Activated CD4-positive, alpha-beta memory T cell treated with anti-CD3 and anti-CD28 coated beads for 36 hours (primary cell): ENCODE results near the gene MRPL51. TPM values are rescaled to one million over a fixed set of nuclear protein-coding genes. Genes with fewer than 3 reads are reported as not detected.
"Not testable (repeated sequence)": the region's sequence is repeated elsewhere in the genome, so short reads cannot be mapped to it uniquely, and the experiment has no call there.

Experiments
- CTCF ChIA-PET: fragments of 350-600 bp; sonication (Branson Sonifier 250); formaldehyde crosslinking; loops from one replicate; lab custom pipeline; 2021; ENCODE audit warnings: antibody characterized with exemption, inconsistent platforms; lab: Charles Lee
- POLR2A ChIA-PET: fragments of 350-600 bp; sonication (Branson Sonifier 250); formaldehyde crosslinking; loops from one replicate; lab custom pipeline; 2021; ENCODE audit warnings: antibody characterized with exemption; lab: Charles Lee
- DNase-seq: peaks from one replicate; pipeline ENCODE4 v3.0.0-alpha.2; 2020
- H3K27ac Mint-ChIP-seq: one replicate; pipeline ENCODE4 v1.8.0; 2021; ENCODE audit warnings: mixed read lengths
- H3K27me3 Mint-ChIP-seq: one replicate; pipeline ENCODE4 v1.8.0; 2021; ENCODE audit warnings: mixed read lengths
- H3K36me3 Mint-ChIP-seq: one replicate; pipeline ENCODE4 v1.8.0; 2021; ENCODE audit warnings: mixed read lengths
- H3K4me1 Mint-ChIP-seq: one replicate; pipeline ENCODE4 v1.8.0; 2021; ENCODE audit warnings: low read depth, mixed read lengths
- H3K4me3 Mint-ChIP-seq: one replicate; pipeline ENCODE4 v1.8.0; 2021; ENCODE audit warnings: mild to moderate bottlenecking, mixed read lengths
- H3K9me3 Mint-ChIP-seq: one replicate; pipeline ENCODE4 v1.8.0; 2021; ENCODE audit warnings: mixed read lengths
- intact Hi-C: fragments of 100-400 bp; cut with micrococcal nuclease; formaldehyde crosslinking; loops from one replicate; pipeline ENCODE4 v1.15.1; 2023
- total RNA-seq, 2 experiments: library from RNA; stranded (reverse); gene quantifications; one replicate each; pipeline ENCODE4 v1.2.3, GENCODE V29; 2021

Gene MRPL51
- total RNA-seq, 2 experiments from 2014 or later = 289 to 312 TPM

- H3K27ac Mint-ChIP-seq = no peak overlapping the region
- CTCF ChIA-PET = no interaction called here
Measured at GRCh38 chr12:6520186-6520585, 27.1 kb upstream of the MRPL51 start.

DNA sequence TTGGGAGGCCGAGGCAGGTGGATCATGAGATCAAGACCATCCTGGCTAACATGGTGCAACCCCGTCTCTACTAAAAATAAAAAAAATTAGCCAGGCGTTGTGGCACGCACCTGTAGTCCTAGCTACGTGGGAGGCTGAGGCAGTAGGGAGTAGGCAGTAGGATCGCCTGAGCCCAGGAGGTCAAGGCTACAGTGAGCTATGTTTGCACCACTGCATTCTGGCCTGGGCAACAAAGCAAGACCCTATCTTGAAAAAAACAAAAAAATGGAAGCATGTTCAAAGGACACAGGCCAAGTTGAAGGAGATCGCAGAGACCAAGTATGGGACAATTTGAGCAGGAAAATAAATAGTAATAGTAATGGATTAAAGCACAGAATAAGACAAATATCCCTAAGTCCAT is 15.0 kb upstream of the MRPL51 start:
- Mint-ChIP-seq H3K36me3 (peaks cover 40% of the 10 kb centered on the region), H3K9me3 (no peaks in the 10 kb centered on the region), H3K27ac (no peak overlapping the region), H3K4me3 (no peak overlapping the region), H3K27me3 (no peaks in the 10 kb centered on the region), H3K4me1 (peaks cover 2% of the 10 kb centered on the region)
- POLR2A ChIA-PET = interaction anchor here (1.2 kb wide), 1 partner anchor 37 kb away, joined by 3 read pairs; the partner anchor contains the start of gene VAMP1
- DNase-seq = no peak
- CTCF ChIA-PET = no interaction called here
- intact Hi-C loops = no loop called here

More at GRCh38 chr12:6520186-6520585, 27.1 kb upstream of the MRPL51 start:
- intact Hi-C loops = no loop called here
- DNase-seq = no peak
- no peaks in the 10 kb centered on the region for H3K9me3 Mint-ChIP-seq
- no peaks in the 10 kb centered on the region for H3K27me3 Mint-ChIP-seq
- peaks cover 66% of the 10 kb centered on the region for H3K36me3 Mint-ChIP-seq
- no peaks in the 10 kb centered on the region for H3K4me1 Mint-ChIP-seq
- POLR2A ChIA-PET = no interaction called here
- no peak overlapping the region for H3K4me3 Mint-ChIP-seq

DNA sequence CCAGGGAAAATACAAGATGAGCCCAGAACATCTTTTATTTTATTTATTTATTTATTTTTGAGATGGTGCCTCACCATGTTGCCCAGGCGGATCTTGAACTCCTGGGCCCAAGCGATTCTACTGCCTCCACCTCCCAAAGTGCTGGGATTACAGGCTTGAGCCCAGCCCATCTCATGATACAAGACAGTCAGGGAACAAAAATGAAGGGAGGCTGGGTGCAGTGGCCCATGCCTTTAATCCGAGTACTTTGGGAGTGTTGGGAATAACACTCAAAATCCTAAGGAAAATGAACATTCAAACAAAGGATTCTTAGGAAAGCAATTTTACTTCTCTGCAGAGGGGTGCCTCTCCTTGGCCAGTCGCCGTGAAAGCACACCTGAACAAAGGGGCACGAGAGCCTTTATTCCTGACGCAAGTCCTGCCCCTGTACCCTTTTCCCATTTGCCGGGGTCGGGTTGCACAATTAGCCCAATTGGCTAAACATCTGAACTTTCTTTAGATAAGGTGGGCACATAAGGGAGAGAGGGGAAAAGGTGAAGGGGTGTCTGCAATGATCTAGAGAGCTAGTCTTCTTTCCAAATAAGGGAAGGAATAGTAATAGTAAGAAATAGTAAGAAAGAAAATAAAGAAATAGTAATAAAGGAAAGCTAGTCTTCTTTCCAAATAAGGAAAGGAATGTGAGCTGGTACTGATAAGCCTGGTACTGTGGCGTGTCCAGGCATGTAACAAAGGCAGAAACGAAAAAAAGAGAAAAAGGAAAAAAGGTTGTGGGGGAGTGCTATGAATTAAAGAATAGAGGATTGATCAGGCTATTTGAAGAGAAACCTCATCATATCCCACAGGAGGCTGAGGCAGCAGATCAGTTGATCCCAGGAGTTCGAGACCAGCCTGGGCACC is 14.3 kb upstream of the MRPL51 start:
- no peak for DNase-seq
- intact Hi-C loops = no loop called here
- Mint-ChIP-seq H3K27me3 (no peaks in the 10 kb centered on the region), H3K4me3 (no peak overlapping the region), H3K27ac (no peak overlapping the region), H3K4me1 (peaks cover 2% of the 10 kb centered on the region), H3K9me3 (no peaks in the 10 kb centered on the region), H3K36me3 (peaks cover 33% of the 10 kb centered on the region)
- ChIA-PET POLR2A (interaction anchor here (1.2 kb wide), 1 partner anchor 37 kb away, joined by 3 read pairs; the partner anchor contains the start of gene VAMP1), CTCF (interaction anchor here (0.6 to 0.7 kb wide), 3 partner anchors 10 to 71 kb away, joined by 3 to 6 read pairs (median 3); no protein-coding TSS in a partner anchor)

DNA sequence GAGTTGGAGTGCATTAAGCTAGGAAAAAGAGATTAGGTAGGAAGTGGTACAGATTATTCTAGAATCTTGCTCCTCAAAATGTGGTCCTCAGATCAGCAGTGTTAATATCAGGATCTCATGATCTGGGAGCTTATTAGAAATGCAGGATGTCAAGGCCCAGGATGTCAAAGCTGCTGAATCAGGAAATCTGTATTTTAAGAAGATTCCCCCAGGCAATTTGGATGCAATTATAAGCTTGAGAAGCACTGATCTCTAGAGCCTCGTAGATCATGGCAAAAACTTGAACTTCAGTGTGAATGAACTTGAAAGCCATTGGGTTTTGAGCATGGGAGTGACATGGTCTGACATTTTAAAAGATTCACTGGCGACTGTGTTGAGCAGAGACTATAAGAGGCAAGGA is 7.4 kb upstream of the MRPL51 start:
- CTCF ChIA-PET = interaction anchor here (0.8 to 1.3 kb wide), 3 partner anchors 30 to 78 kb away, joined by 3 to 5 read pairs (median 3); partner anchors contain the start of gene VAMP1
- Mint-ChIP-seq H3K36me3 (peaks cover 22% of the 10 kb centered on the region), H3K9me3 (no peaks in the 10 kb centered on the region), H3K4me1 (peaks cover 17% of the 10 kb centered on the region), H3K27ac (no peak overlapping the region), H3K27me3 (no peaks in the 10 kb centered on the region), H3K4me3 (no peak overlapping the region)
- POLR2A ChIA-PET = interaction anchor here (0.8 to 1.3 kb wide), 4 partner anchors 30 to 39 kb away, joined by 3 to 5 read pairs (median 4); partner anchors contain the start of gene VAMP1
- intact Hi-C loops = no loop called here
- DNase-seq = no peak

DNA sequence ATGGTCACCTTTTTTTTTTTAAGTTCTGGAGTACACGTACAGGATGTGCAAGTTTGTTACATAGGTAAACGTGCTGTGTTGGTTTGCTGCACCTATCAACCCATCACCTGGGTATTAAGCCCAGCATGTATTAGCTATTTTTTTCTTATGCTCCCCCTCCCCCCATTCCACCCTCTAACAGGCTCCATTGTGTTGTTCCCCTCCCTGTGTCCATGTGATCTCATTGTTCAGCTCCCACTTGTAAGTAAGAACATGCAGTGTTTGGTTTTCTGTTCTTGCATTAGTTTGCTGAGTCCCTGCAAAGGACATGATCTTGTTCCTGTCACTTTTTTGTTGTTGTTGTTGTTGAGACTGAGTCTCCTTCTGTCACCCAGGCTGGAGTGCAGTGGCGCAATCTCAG is 4.2 kb upstream of the MRPL51 start:
- H3K9me3 Mint-ChIP-seq, H3K27me3 Mint-ChIP-seq, H3K4me3 Mint-ChIP-seq, DNase-seq, POLR2A ChIA-PET, intact Hi-C loops: not testable (repeated sequence)
- Mint-ChIP-seq H3K36me3 (peaks cover 32% of the 10 kb centered on the region), H3K27ac (peak overlapping the region; percentile 72), H3K4me1 (peaks cover 31% of the 10 kb centered on the region)
- CTCF ChIA-PET = interaction anchor here (0.9 to 1.4 kb wide), 3 partner anchors 31 to 56 kb away, joined by 3 to 4 read pairs (median 3); no protein-coding TSS in a partner anchor

DNA sequence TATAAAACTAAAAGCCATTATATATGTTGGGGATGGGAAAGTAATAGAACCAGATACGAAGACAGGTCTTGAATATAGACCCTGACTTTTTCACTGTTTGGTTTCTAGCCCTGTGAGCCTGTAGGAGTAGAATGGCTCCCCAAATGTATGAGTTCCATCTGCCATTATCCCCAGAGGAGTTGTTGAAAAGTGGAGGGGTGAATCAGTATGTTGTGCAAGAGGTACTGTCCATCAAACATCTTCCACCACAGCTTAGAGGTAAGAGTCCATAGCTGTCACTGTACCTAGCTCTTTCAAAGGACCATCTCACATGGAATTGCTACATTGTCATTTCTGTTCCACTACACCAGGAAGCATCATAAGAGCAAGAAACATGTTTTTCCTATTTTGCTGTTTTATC is 1.9 kb upstream of the MRPL51 start:
- Mint-ChIP-seq H3K36me3 (peaks cover 42% of the 10 kb centered on the region), H3K4me3 (peak overlapping the region; percentile 94), H3K27ac (peak overlapping the region; percentile 100), H3K9me3 (no peaks in the 10 kb centered on the region), H3K27me3 (no peaks in the 10 kb centered on the region), H3K4me1 (peaks cover 38% of the 10 kb centered on the region)
- ChIA-PET POLR2A (interaction anchor here (0.6 to 2.7 kb wide), 5 partner anchors 19 to 45 kb away, joined by 4 to 15 read pairs (median 6); partner anchors contain the start of genes GAPDH and VAMP1), CTCF (interaction anchor here (0.6 to 1.9 kb wide), 8 partner anchors 29 to 155 kb away, joined by 3 to 9 read pairs (median 4); no protein-coding TSS in a partner anchor)
- no peak for DNase-seq
- intact Hi-C loops = loop anchor here (1.0 kb wide), 1 partner anchor 72 kb away; no protein-coding TSS in a partner anchor

GRCh38 chr12:6494258-6494743 is 1.2 kb upstream of the MRPL51 start:
- Mint-ChIP-seq H3K27ac (peak overlapping the region; percentile 100), H3K27me3 (no peaks in the 10 kb centered on the region), H3K4me3 (peak overlapping the region; percentile 94), H3K36me3 (peaks cover 42% of the 10 kb centered on the region), H3K4me1 (peaks cover 38% of the 10 kb centered on the region), H3K9me3 (no peaks in the 10 kb centered on the region)
- POLR2A ChIA-PET = interaction anchor here (0.6 to 2.7 kb wide), 5 partner anchors 19 to 45 kb away, joined by 4 to 15 read pairs (median 6); partner anchors contain the start of genes GAPDH and VAMP1
- DNase-seq = no peak
- intact Hi-C loops = loop anchor here (1.0 kb wide), 1 partner anchor 71 kb away; no protein-coding TSS in a partner anchor
- CTCF ChIA-PET = interaction anchor here (1.0 to 1.9 kb wide), 7 partner anchors 29 to 70 kb away, joined by 3 to 9 read pairs (median 4); no protein-coding TSS in a partner anchor

DNA sequence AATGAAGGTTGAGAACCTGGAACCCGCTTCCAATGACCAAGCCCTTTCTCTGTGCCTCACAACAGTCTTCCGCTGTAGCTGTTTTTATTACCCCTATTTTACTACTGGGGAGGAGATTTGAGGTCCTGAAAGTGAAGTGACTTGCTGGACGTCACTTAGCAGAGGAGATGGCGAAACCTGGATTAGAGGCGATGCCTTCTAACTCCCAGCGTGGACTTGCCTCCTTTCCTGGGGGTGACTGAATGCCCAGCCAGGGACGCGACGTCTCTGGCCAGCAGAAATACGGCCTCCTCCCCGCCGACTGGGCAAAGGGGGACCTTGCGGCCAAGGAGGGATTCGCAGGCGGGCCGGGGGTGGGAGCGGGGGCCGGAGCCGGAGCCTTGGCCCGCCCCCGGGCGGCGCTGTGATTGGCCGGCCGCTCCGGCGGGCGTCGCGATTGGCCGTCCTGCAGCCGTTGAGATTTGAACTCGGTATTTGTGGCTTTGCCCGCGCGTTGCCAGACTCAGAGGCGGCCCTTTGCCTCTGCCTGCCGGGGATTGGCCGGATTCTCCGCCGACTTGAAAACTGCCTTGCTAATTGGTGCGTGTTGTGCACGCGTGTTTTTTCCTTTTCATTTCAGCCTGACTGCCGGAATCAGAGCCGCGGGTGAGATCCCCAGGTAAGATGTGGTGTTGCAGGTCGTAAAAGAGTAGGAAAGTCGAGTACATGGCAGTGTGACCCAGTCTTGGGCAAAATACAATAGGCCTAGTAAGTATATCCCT is 615 bp upstream of the MRPL51 start, which contains the start of gene NCAPD2:
NCAPD2 (plus strand) TSS at position 606 of the 761 bp plus-strand sequence. CDS start 997 bp downstream, outside the sequence.
- ChIA-PET POLR2A (interaction anchor here (0.8 to 4.2 kb wide), 15 partner anchors 8 to 259 kb away, joined by 3 to 47 read pairs (median 5); partner anchors contain the start of genes GAPDH, MLF2, TAPBPL and VAMP1), CTCF (interaction anchor here (0.6 to 2.9 kb wide), 12 partner anchors 23 to 358 kb away, joined by 3 to 11 read pairs (median 6); partner anchors contain the start of genes USP5 and VAMP1)
- Mint-ChIP-seq H3K27me3 (no peaks in the 10 kb centered on the region), H3K36me3 (peaks cover 40% of the 10 kb centered on the region), H3K9me3 (no peaks in the 10 kb centered on the region), H3K4me3 (peak within 1 kb of the TSS; percentile 94), H3K4me1 (peaks cover 38% of the 10 kb centered on the region), H3K27ac (peak within 1 kb of the TSS; percentile 100)
- intact Hi-C loops = loop anchor here (1.0 kb wide), 6 partner anchors 23 to 358 kb away; partner anchors contain the start of genes CDCA3, GAPDH, ING4 and VAMP1
- DNase-seq = peak; percentile 98

DNA sequence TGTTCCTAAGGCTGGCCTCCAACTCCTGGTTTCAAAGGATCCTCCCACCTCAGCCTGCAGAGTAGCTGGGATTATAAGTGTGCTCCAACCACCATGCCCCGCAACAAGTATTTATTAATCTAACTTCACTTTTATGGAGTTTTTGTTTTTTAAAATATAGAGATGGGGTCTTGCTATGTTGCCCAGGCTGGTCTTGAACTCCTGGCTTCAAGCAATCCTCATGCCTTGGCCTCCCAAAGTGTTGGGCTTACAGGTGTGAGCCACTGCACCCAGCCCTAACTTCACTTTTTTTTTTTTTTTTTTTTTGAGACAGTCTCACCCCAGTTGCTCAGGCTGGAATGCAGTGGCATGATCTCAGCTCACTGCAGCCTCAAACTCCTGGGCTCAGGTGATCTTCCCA is 2.4 kb downstream of the MRPL51 start:
- CTCF ChIA-PET, H3K27me3 Mint-ChIP-seq, DNase-seq, H3K9me3 Mint-ChIP-seq, intact Hi-C loops, H3K27ac Mint-ChIP-seq, H3K4me3 Mint-ChIP-seq: not testable (repeated sequence)
- POLR2A ChIA-PET = interaction anchor here (4.2 kb wide), 1 partner anchor 20 kb away, joined by 47 read pairs; the partner anchor contains the start of gene VAMP1
- Mint-ChIP-seq H3K4me1 (peaks cover 25% of the 10 kb centered on the region), H3K36me3 (peaks cover 24% of the 10 kb centered on the region)

GRCh38 chr12:6489449-6489848 is 3.6 kb downstream of the MRPL51 start:
- peaks cover 14% of the 10 kb centered on the region for H3K36me3 Mint-ChIP-seq
- no peak overlapping the region for H3K4me3 Mint-ChIP-seq
- no peaks in the 10 kb centered on the region for H3K9me3 Mint-ChIP-seq
- H3K27ac Mint-ChIP-seq = no peak overlapping the region
- ChIA-PET POLR2A (no interaction called here), CTCF (no interaction called here)
- H3K27me3 Mint-ChIP-seq = no peaks in the 10 kb centered on the region
- no peak for DNase-seq
- peaks cover 12% of the 10 kb centered on the region for H3K4me1 Mint-ChIP-seq
- intact Hi-C loops = no loop called here

DNA sequence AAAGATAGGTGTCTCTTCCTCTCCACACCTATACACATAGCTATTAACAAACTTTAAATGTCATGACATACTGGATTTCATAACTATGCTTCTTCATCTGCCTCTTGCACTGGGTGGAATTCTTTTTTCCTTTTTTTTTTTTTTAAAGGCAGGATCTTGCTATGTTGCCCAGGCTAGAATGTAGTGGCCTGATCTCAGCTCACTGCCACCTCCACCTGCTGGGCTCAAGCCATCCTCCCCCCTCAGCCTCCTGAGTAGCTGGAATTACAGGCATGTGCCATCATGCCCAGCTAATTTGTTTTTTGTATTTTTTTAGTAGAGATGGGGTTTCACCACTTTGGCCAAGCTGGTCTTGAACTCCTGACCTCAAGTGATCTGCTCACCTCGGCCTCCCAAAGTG is 4.8 kb downstream of the MRPL51 start:
- DNase-seq = no peak
- POLR2A ChIA-PET = no interaction called here
- Mint-ChIP-seq H3K36me3 (peaks cover 11% of the 10 kb centered on the region), H3K9me3 (no peaks in the 10 kb centered on the region), H3K27me3 (no peaks in the 10 kb centered on the region), H3K4me1 (peaks cover 10% of the 10 kb centered on the region), H3K4me3 (no peak overlapping the region), H3K27ac (no peak overlapping the region)
- CTCF ChIA-PET = interaction anchor here (0.6 to 1.0 kb wide), 2 partner anchors 44 to 66 kb away, joined by 3 to 6 read pairs; no protein-coding TSS in a partner anchor
- intact Hi-C loops = no loop called here
